SU-DHL-6 (cell line): ENCODE measurements around the gene SLC16A5.

Experiments
- H2AFZ ChIP-seq: fragments of 200-600 bp; sonication (generic); 2 replicates; pipeline ENCODE4 v1.6.1; 2014; ENCODE audit warnings: low read depth, mild to moderate bottlenecking, moderate library complexity, mixed read lengths, antibody characterized with exemption, low read length; ENCODE audit not compliant: severe bottlenecking
- H3F3A ChIP-seq: fragments of 200-600 bp; shearing (Covaris generic); 2 replicates; pipeline ENCODE4 v1.6.0; 2016; ENCODE audit warnings: antibody characterized with exemption, mild to moderate bottlenecking; ENCODE audit not compliant: insufficient read depth
- H3K27ac ChIP-seq: fragments of 200-600 bp; sonication (generic); 2 replicates; pipeline ENCODE4 v1.5.1; 2016; ENCODE audit warnings: low read depth, mild to moderate bottlenecking, low read length, moderate library complexity, mixed read lengths
- H3K27me3 ChIP-seq: fragments of 200-600 bp; sonication (generic), shearing (Covaris generic); 2 replicates; pipeline ENCODE4 v1.6.0; 2014; ENCODE audit warnings: mild to moderate bottlenecking, low read length
- H3K36me3 ChIP-seq: fragments of 200-600 bp; sonication (generic); 2 replicates; pipeline ENCODE4 v1.6.1; 2014; ENCODE audit warnings: mild to moderate bottlenecking, low read length, mixed read lengths
- H3K4me2 ChIP-seq: fragments of 300-600, 200-600 bp; shearing (Covaris generic), sonication (generic); 2 replicates; pipeline ENCODE4 v1.6.0; 2014; ENCODE audit warnings: low read length, low read depth, mild to moderate bottlenecking; ENCODE audit not compliant: poor library complexity, severe bottlenecking
- H3K4me3 ChIP-seq: fragments of 200-600 bp; sonication (generic); 2 replicates; pipeline ENCODE4 v1.5.1; 2014; ENCODE audit warnings: antibody characterized with exemption, low read length, mild to moderate bottlenecking, mixed read lengths; ENCODE audit not compliant: insufficient read depth, poor library complexity, severe bottlenecking
- H3K79me2 ChIP-seq: fragments of 200-600 bp; sonication (generic); 2 replicates; pipeline ENCODE4 v1.6.1; 2014; ENCODE audit warnings: mild to moderate bottlenecking, low read length, moderate library complexity; ENCODE audit not compliant: insufficient read depth
- H3K9ac ChIP-seq: fragments of 200-600 bp; sonication (generic); 2 replicates; pipeline ENCODE4 v1.7.0; 2014; ENCODE audit warnings: mild to moderate bottlenecking, low read length
- H3K9me2 ChIP-seq: fragments of 200-600 bp; sonication (generic); replicated peaks from 2 replicates; pipeline ENCODE4 v1.6.1; 2014; ENCODE audit warnings: low read length; ENCODE audit not compliant: insufficient read depth
- H3K9me3 ChIP-seq: fragments of 200-600 bp; sonication (generic); 2 replicates; pipeline ENCODE4 v1.6.1; 2014; ENCODE audit warnings: low read length, mixed read lengths; ENCODE audit not compliant: insufficient read depth
- H4K20me1 ChIP-seq: fragments of 200-600 bp; sonication (generic); 2 replicates; pipeline ENCODE4 v1.6.1; 2014; ENCODE audit warnings: low read depth, mild to moderate bottlenecking, antibody characterized with exemption, low read length, moderate library complexity, mixed read lengths
- EZH2phosphoT487 ChIP-seq: fragments of 200-600 bp; sonication (generic), shearing (Covaris generic); conservative IDR thresholded peaks from 2 replicates; pipeline ENCODE4 v1.6.1; 2018; ENCODE audit warnings: mild to moderate bottlenecking, antibody characterized with exemption, low read length, moderate library complexity, mixed read lengths
- TF ChIP-seq, protein P1 (sequence below): fragments of 200-600 bp; sonication (generic); IDR thresholded peaks from one replicate; pipeline ENCODE4 v1.5.1; 2017; ENCODE audit warnings: antibody characterized with exemption, mild to moderate bottlenecking, low read length, moderate library complexity; ENCODE audit not compliant: insufficient read depth, poor library complexity, severe bottlenecking

Gene SLC16A5

GRCh38 chr17:75047398-75048098 lies 40.2 kb upstream of the SLC16A5 start:
- no peak overlapping the region for H3K27ac ChIP-seq

DNA sequence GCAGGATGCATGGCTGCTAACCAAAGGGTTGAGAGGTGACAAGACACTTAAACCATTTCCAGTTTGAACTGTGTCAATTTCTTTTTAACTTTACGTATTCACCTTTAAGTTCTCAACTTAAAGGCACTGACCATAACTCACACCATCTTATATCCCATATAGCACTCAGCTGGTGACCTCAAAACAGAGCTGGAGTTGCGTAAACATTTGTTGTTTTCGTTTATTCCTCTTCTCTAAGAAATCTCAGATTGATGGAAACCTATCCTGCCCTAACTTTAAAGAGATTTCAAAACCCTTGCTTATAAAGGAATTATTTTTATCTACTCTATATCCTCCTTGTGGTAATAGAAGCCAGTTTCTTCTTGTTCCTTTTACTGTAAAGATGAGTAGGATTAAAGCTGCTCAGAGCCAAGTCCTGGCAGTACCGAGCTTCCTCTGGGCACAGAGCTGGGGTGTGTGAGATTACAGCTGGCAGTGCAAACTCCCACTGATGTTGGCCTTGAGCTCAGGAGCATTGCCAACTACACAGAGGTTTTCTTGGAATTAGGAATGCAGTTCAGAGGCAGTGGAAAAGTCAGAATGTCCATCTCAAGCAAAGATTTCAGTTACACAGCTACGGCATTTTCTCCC lies 39.4 kb upstream of the SLC16A5 start:
- no peak for TF ChIP-seq EZH2phosphoT487
- TF ChIP-seq, protein P1, sequence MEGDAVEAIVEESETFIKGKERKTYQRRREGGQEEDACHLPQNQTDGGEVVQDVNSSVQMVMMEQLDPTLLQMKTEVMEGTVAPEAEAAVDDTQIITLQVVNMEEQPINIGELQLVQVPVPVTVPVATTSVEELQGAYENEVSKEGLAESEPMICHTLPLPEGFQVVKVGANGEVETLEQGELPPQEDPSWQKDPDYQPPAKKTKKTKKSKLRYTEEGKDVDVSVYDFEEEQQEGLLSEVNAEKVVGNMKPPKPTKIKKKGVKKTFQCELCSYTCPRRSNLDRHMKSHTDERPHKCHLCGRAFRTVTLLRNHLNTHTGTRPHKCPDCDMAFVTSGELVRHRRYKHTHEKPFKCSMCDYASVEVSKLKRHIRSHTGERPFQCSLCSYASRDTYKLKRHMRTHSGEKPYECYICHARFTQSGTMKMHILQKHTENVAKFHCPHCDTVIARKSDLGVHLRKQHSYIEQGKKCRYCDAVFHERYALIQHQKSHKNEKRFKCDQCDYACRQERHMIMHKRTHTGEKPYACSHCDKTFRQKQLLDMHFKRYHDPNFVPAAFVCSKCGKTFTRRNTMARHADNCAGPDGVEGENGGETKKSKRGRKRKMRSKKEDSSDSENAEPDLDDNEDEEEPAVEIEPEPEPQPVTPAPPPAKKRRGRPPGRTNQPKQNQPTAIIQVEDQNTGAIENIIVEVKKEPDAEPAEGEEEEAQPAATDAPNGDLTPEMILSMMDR, result no peak
- Histone ChIP-seq H3K79me2 (peaks cover 9% of the 10 kb centered on the region), H3K4me3 (peak overlapping the region; percentile 96)

More at GRCh38 chr17:75047398-75048098, 40.2 kb upstream of the SLC16A5 start:
- Histone ChIP-seq H3K4me3 (peak overlapping the region; percentile 96), H3K9me3 (no peaks in the 10 kb centered on the region), H4K20me1 (no peaks in the 10 kb centered on the region), H3K79me2 (peaks cover 9% of the 10 kb centered on the region), H3K9ac (peak overlapping the region; percentile 96), H3K27me3 (no peaks in the 10 kb centered on the region), H3K4me2 (peak overlapping the region; percentile 87), H3K36me3 (0 out of 2 replicates have a peak, but pooled peaks cover 4% of the 10 kb centered on the region), H3K9me2 (no peaks in the 10 kb centered on the region), H2AFZ (peak overlapping the region; percentile 48), H3F3A (0 out of 2 replicates have a peak, but pooled peaks cover 4% of the 10 kb centered on the region)
- TF ChIP-seq EZH2phosphoT487, result no peak

DNA sequence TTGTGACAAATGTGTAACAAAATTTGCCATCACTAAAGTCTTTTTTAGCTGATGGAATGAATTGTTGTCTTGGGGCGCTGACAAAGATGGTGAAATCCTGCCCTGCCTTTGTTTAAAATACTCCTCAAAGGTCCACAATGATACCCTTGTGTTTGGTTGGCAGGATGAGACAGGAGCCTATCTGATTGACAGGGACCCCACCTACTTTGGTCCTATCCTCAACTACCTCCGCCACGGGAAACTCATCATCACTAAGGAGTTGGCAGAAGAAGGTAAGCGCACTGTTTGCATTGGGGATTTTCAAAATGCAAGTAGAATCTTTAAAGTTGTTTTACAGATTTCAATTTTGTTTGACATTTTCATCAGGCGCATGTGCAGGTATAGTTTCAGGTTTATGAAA lies 38.7 kb upstream of the SLC16A5 start:
- H3K4me2 ChIP-seq, result no peak overlapping the region
- H3K9me3 ChIP-seq, result no peaks in the 10 kb centered on the region
- peaks cover 9% of the 10 kb centered on the region for H3K79me2 ChIP-seq
- no peaks in the 10 kb centered on the region for H3K9me2 ChIP-seq
- H2AFZ ChIP-seq, result no peak overlapping the region
- no peak overlapping the region for H3K27ac ChIP-seq
- no peak overlapping the region for H3K4me3 ChIP-seq
- no peak for TF ChIP-seq EZH2phosphoT487
- TF ChIP-seq, protein P1, result no peak
- H3F3A ChIP-seq, result 0 out of 2 replicates have a peak, but pooled peaks cover 4% of the 10 kb centered on the region
- no peaks in the 10 kb centered on the region for H3K27me3 ChIP-seq
- no peaks in the 10 kb centered on the region for H4K20me1 ChIP-seq
- H3K36me3 ChIP-seq, result 0 out of 2 replicates have a peak, but pooled peaks cover 4% of the 10 kb centered on the region
- H3K9ac ChIP-seq, result no peak overlapping the region

More for the DNA sequence above, 39.4 kb upstream of the SLC16A5 start:
- Histone ChIP-seq H2AFZ (no peak overlapping the region), H3K27ac (no peak overlapping the region), H3F3A (0 out of 2 replicates have a peak, but pooled peaks cover 4% of the 10 kb centered on the region), H3K9me3 (no peaks in the 10 kb centered on the region), H3K36me3 (0 out of 2 replicates have a peak, but pooled peaks cover 4% of the 10 kb centered on the region), H4K20me1 (no peaks in the 10 kb centered on the region), H3K27me3 (no peaks in the 10 kb centered on the region), H3K4me2 (peak overlapping the region; percentile 87), H3K9ac (peak overlapping the region; percentile 96), H3K9me2 (no peaks in the 10 kb centered on the region)

DNA sequence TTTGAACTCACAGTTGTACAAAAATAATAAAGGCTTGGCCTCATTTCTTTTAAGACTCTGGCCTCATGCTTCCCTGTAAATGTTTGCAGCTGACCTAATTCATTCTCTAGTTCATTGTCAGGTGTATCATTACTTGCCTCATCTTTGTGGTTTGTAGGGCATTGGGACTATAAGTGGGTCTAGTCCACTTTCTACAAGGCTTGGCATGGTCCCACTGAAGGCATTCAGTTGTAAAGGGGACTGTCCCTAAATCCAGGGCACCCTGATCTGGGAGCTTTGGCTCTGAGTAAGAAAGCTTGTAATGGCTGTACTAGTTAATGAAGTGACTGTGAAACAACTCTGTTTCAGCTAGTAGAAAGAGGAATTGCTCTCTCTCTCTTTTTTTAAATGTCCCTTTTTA lies 38.0 kb upstream of the SLC16A5 start:
- H3K4me3 ChIP-seq, result no peak overlapping the region
- TF ChIP-seq EZH2phosphoT487, result no peak
- TF ChIP-seq, protein P1, result no peak
- 0 out of 2 replicates have a peak, but pooled peaks cover 4% of the 10 kb centered on the region for H3K36me3 ChIP-seq
- peaks cover 9% of the 10 kb centered on the region for H3K79me2 ChIP-seq
- no peaks in the 10 kb centered on the region for H3K9me3 ChIP-seq
- H3F3A ChIP-seq, result 0 out of 2 replicates have a peak, but pooled peaks cover 4% of the 10 kb centered on the region
- H3K4me2 ChIP-seq, result no peak overlapping the region
- no peak overlapping the region for H3K27ac ChIP-seq
- H3K27me3 ChIP-seq, result no peaks in the 10 kb centered on the region
- H4K20me1 ChIP-seq, result no peaks in the 10 kb centered on the region
- H3K9me2 ChIP-seq, result no peaks in the 10 kb centered on the region
- H3K9ac ChIP-seq, result no peak overlapping the region
- no peak overlapping the region for H2AFZ ChIP-seq
